Activated CD4-positive, alpha-beta T cell treated with anti-CD3 and anti-CD28 coated beads, Interleukin-2, amount 50 U/mL, for 24 hours (primary cell): ENCODE data around the gene CHMP6.

ENCODE experiments used
- DNase-seq, 2 donors: peaks; one replicate each; pipeline ENCODE4 v3.0.0-alpha.2; 2020; ENCODE audit warnings: low read depth in 1 of 2, low spot score in 1 of 2

CHMP6 gene

GRCh38 chr17:80992077-80992947 lies 671 bp downstream of the CHMP6 start:
- DNase-seq, result no peak

GRCh38 chr17:80992948-80993624 lies 1.4 kb downstream of the CHMP6 start:
- DNase-seq, result no peak

GRCh38 chr17:80995131-80995530 lies 3.5 kb downstream of the CHMP6 start:
- DNase-seq, result no peak

- no peak for DNase-seq
Measured at GRCh38 chr17:80996422-80997305, 5.0 kb downstream of the CHMP6 start.

- no peak for DNase-seq
Measured at GRCh38 chr17:80997424-80998117, 5.9 kb downstream of the CHMP6 start.

GRCh38 chr17:80998118-80998747 lies 6.6 kb downstream of the CHMP6 start:
- no peak for DNase-seq

- DNase-seq, result no peak
Measured at GRCh38 chr17:80998748-80999535, 7.3 kb downstream of the CHMP6 start.

- no peak for DNase-seq
Measured at GRCh38 chr17:80999536-81000333, 8.1 kb downstream of the CHMP6 start.

- DNase-seq, result no peak
Measured at GRCh38 chr17:81000334-81000630, 8.6 kb downstream of the CHMP6 start.

GRCh38 chr17:81000631-81001357 lies 9.2 kb downstream of the CHMP6 start:
- DNase-seq, result no peak

- DNase-seq, result no peak
Measured at GRCh38 chr17:81002013-81002384, 10.4 kb downstream of the CHMP6 start.

- no peak for DNase-seq
Measured at GRCh38 chr17:81002409-81003361, 11.0 kb downstream of the CHMP6 start.

- DNase-seq, result no peak
Measured at GRCh38 chr17:81003711-81004475, 12.3 kb downstream of the CHMP6 start.

- DNase-seq, result no peak
Measured at GRCh38 chr17:81006891-81007290, 15.2 kb downstream of the CHMP6 start.

GRCh38 chr17:81008140-81008539 lies 16.5 kb downstream of the CHMP6 start:
- no peak for DNase-seq

- no peak for DNase-seq
Measured at GRCh38 chr17:81009136-81009535, 17.5 kb downstream of the CHMP6 start.

- DNase-seq, result no peak
Measured at GRCh38 chr17:81010935-81011334, 19.3 kb downstream of the CHMP6 start.
